ENCODE measurements around the gene RETREG1. TPM values are rescaled to one million over a fixed set of nuclear protein-coding genes. Genes with fewer than 3 reads are reported as not detected.

Gene RETREG1
- total and polyA plus RNA-seq, 2 experiments from 2014 or later: 2.3 to 3.6 TPM

- no peak overlapping the region for H3K27ac Mint-ChIP-seq
- no peaks in the 10 kb centered on the region; the same call in 2 of the 3 replicates for H3K9me3 Mint-ChIP-seq
- H3K36me3 Mint-ChIP-seq (ENCODE audit: low read depth): no peaks in the 10 kb centered on the region; the same call in 2 of the 3 replicates
- ATAC-seq (peak; percentile 32), DNase-seq (ENCODE audit: low spot score) (peak; percentile 51)
- H3K27me3 ChIP-seq (ENCODE audit: insufficient read depth): peaks cover 57% of the 10 kb centered on the region
- peak overlapping the region; percentile 95 for H3K4me2 ChIP-seq
- no peaks in the 10 kb centered on the region for H3K79me2 ChIP-seq (replicated peaks; ENCODE audit: insufficient read depth)
- peak overlapping the region; percentile 82 for H3K4me3 ChIP-seq
- H3K27ac ChIP-seq (ENCODE audit: low read depth): no peak overlapping the region
- H2AFZ ChIP-seq: peak overlapping the region; percentile 100
- H4K20me1 ChIP-seq (replicated peaks; ENCODE audit: insufficient read depth): no peaks in the 10 kb centered on the region
- H3K4me1 ChIP-seq (ENCODE audit: insufficient read depth): peaks cover 28% of the 10 kb centered on the region
- peaks cover 16% of the 10 kb centered on the region for H3K27me3 Mint-ChIP-seq (ENCODE audit: insufficient read depth, low read depth, poor library complexity)
- no peaks in the 10 kb centered on the region for H3K36me3 ChIP-seq (ENCODE audit: insufficient read depth)
- H3K4me1 Mint-ChIP-seq: peaks cover 9% of the 10 kb centered on the region
- peaks cover 7% of the 10 kb centered on the region for H3F3A ChIP-seq (replicated peaks; ENCODE audit: low read depth)
- TF ChIP-seq JUNB (IDR thresholded peaks at IDR 0.05; ENCODE audit: unreplicated experiment): no peak
- TF ChIP-seq ZNF331 (CRISPR knock-in tag; IDR thresholded peaks at IDR 0.05; ENCODE audit: low read depth): no peak
- TF ChIP-seq ZNF114 (CRISPR knock-in tag; IDR thresholded peaks at IDR 0.05): no peak
- TF ChIP-seq CTCF (conservative IDR thresholded peaks at IDR 0.05; ENCODE audit: low read depth in 2 of 2): no peak
- TF ChIP-seq NANOG (IDR thresholded peaks at IDR 0.05; ENCODE audit: borderline replicate concordance): no peak
- no peak for TF ChIP-seq CREB1 (CRISPR knock-in tag; IDR thresholded peaks at IDR 0.05; ENCODE audit: low read depth)
- TF ChIP-seq ZNF462 (CRISPR knock-in tag; IDR thresholded peaks at IDR 0.05): no peak
- TF ChIP-seq STAT1 (IDR thresholded peaks at IDR 0.05; ENCODE audit: unreplicated experiment): no peak
- TF ChIP-seq EZH2phosphoT487 (IDR thresholded peaks at IDR 0.05; ENCODE audit: unreplicated experiment): no peak
- H3K4me3 Mint-ChIP-seq: no peak overlapping the region
- no peaks in the 10 kb centered on the region for H3K9me2 ChIP-seq (ENCODE audit: insufficient read depth)
These were observed 624 bp upstream of the RETREG1 start for GRCh38 chr5:16617274-16617968.

Data from GM23338 (cell line).